ENCODE results near the gene CNOT4.

DNA sequence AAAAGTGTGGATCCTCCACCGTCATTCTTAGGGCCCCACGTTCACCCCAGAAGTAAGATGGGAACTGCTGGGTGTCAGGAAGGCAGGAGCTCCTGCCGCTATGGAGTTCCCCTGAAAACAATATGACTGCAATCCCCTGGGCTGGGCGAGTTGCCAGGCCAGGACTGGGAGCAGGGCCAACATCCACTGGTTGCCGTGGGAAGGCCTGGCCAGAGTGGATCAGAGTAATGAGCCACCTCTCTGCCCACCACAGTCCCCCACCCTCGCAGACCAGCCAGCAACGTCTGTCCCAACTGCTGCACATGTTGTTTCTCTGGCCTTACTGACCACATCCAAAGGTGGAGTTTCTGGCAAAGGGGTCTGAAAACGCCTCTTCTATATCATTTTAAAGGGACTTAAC lies 189.6 kb downstream of the CNOT4 start:
- TF ChIP-seq POLR2AphosphoS5 (IDR thresholded peaks at IDR 0.05; ENCODE audit: borderline replicate concordance, low read depth, low read length) (no peak), EZH2 (IDR thresholded peaks at IDR 0.05) (no peak)

All from SK-N-MC (cell line).